Keratinocyte (primary cell): ENCODE data around the gene ACAD9. TPM values are rescaled to one million over a fixed set of nuclear protein-coding genes. Genes with fewer than 3 reads are reported as not detected.
"Not testable (repeated sequence)": the region's sequence is repeated elsewhere in the genome, so short reads cannot be mapped to it uniquely, and the experiment has no call there.

Experiments
- DNase-seq: peaks from one replicate; pipeline ENCODE4 v3.0.0-alpha.2; 2011; ENCODE audit warnings: low read depth, missing footprints, low spot score
- FAIRE-seq: peaks from 2 replicates; lab custom pipeline; 2011; peaks lifted over from hg19 to GRCh38; lab: Jason Lieb, UNC
- H2AFZ ChIP-seq: 2 replicates; pipeline ENCODE4 v1.6.0; 2012; ENCODE audit warnings: low read length, control low read depth, inconsistent platforms; ENCODE audit not compliant: control insufficient read depth
- H3K27ac ChIP-seq: 2 replicates; pipeline ENCODE4 v1.5.1; 2011; ENCODE audit warnings: low read length; ENCODE audit not compliant: control insufficient read depth, insufficient read depth
- H3K27me3 ChIP-seq: 3 replicates; pipeline ENCODE4 v1.6.0; 2011; ENCODE audit warnings: low read length; ENCODE audit not compliant: control insufficient read depth, insufficient read depth; ENCODE audit errors: extremely low read depth
- H3K36me3 ChIP-seq, 2 experiments: 2 replicates in 1 of 2; 3 replicates in 1 of 2; pipeline ENCODE4 v1.5.1; 2011; ENCODE audit warnings: low read length in 2 of 2, mild to moderate bottlenecking in 1 of 2; ENCODE audit not compliant: control insufficient read depth in 2 of 2, insufficient read depth in 2 of 2; ENCODE audit errors: extremely low read depth in 1 of 2
- H3K4me1 ChIP-seq: 3 replicates; pipeline ENCODE4 v1.5.1; 2011; ENCODE audit warnings: low read length; ENCODE audit not compliant: control insufficient read depth, insufficient read depth; ENCODE audit errors: extremely low read depth
- H3K4me2 ChIP-seq: 3 replicates; pipeline ENCODE4 v1.6.0; 2011; ENCODE audit warnings: low read depth, low read length; ENCODE audit not compliant: control insufficient read depth, insufficient read depth; ENCODE audit errors: extremely low read depth
- H3K4me3 ChIP-seq, 3 experiments: fragments of 200-600 bp in 1 of 3; sonication (generic) in 1 of 3; 2 replicates in 2 of 3; 3 replicates in 1 of 3; pipeline ENCODE4 v1.5.1; 2011 to 2016; ENCODE audit warnings: low read length in 3 of 3, mild to moderate bottlenecking in 3 of 3, control low read depth in 2 of 3, inconsistent platforms in 1 of 3, low read depth in 1 of 3, mixed read lengths in 1 of 3, mixed run types in 1 of 3, moderate library complexity in 1 of 3; ENCODE audit not compliant: control insufficient read depth in 2 of 3, insufficient read depth in 2 of 3; ENCODE audit errors: extremely low read depth in 1 of 3
- H3K79me2 ChIP-seq: 2 replicates; pipeline ENCODE4 v1.6.0; 2012; ENCODE audit warnings: low read length; ENCODE audit not compliant: control insufficient read depth, insufficient read depth
- H3K9ac ChIP-seq: 3 replicates; pipeline ENCODE4 v1.6.0; 2011; ENCODE audit warnings: low read length; ENCODE audit not compliant: control insufficient read depth, insufficient read depth; ENCODE audit errors: extremely low read depth
- H3K9me1 ChIP-seq: 3 replicates; pipeline ENCODE4 v1.6.0; 2011; ENCODE audit warnings: low read length; ENCODE audit not compliant: control insufficient read depth, insufficient read depth; ENCODE audit errors: extremely low read depth
- H3K9me3 ChIP-seq: 2 replicates; pipeline ENCODE4 v1.5.1; 2012; ENCODE audit warnings: low read depth, low read length; ENCODE audit not compliant: control insufficient read depth
- H4K20me1 ChIP-seq: 3 replicates; pipeline ENCODE4 v1.6.0; 2011; ENCODE audit warnings: low read length; ENCODE audit not compliant: control insufficient read depth, insufficient read depth; ENCODE audit errors: extremely low read depth
- CTCF ChIP-seq, 3 experiments: IDR thresholded peaks in 1 of 3; conservative IDR thresholded peaks in 1 of 3; optimal IDR thresholded peaks in 1 of 3; 2 replicates in 2 of 3; 3 replicates in 1 of 3; pipeline versions ENCODE3 to v1.5.1; 2011; ENCODE audit warnings: low read length in 3 of 3, mild to moderate bottlenecking in 3 of 3, moderate library complexity in 2 of 3, control low read depth in 1 of 3, inconsistent platforms in 1 of 3; ENCODE audit not compliant: insufficient read depth in 2 of 3; ENCODE audit errors: extremely low read depth in 1 of 3
- EZH2 ChIP-seq: IDR thresholded peaks from one replicate; pipeline ENCODE4 v1.6.1; 2012; ENCODE audit warnings: inconsistent platforms, mild to moderate bottlenecking, low read length, moderate library complexity
- dilution Hi-C: fragments of 300-500 bp; cut with MboI; formaldehyde crosslinking; loops from one replicate; pipeline ENCODE4 v1.7.0; 2020; ENCODE audit warnings: low sequenced_read_pairs; ENCODE audit not compliant: extremely low pct_ligation_motif_present
- polyA plus RNA-seq, 5 experiments: library from polyadenylated mRNA; depleted of rRNA in 3 of 5; stranded (reverse) in 3 of 5; stranded (forward) in 1 of 5; unstranded in 1 of 5; fragments of >200 nt; gene quantifications; 1 replicate in 1 of 5; 2 replicates in 3 of 5; 3 replicates in 1 of 5; pipeline versions ENCODE4 v1.2.1 to v1.2.3, GENCODE V29; 2011 to 2012; ENCODE audit warnings: missing spikeins in 2 of 5, low read depth in 1 of 5, low replicate concordance in 1 of 5

ACAD9 gene
- polyA plus RNA-seq, 1 donor (not counting 4 experiments of a cell fraction or from before 2014, with no cell fraction given): 36.6 TPM

- H2AFZ ChIP-seq, dilution Hi-C loops, H3K79me2 ChIP-seq, H3K4me1 ChIP-seq, H3K9me1 ChIP-seq, H3K36me3 ChIP-seq, H3K4me3 ChIP-seq, H3K9me3 ChIP-seq, DNase-seq, H3K27me3 ChIP-seq, H3K4me2 ChIP-seq, H3K27ac ChIP-seq, H3K9ac ChIP-seq, H4K20me1 ChIP-seq: not testable (repeated sequence)
- peak; percentile 51 for FAIRE-seq
Observed at GRCh38 chr3:128864849-128865804, 14.3 kb upstream of the ACAD9 start.

- no peak for FAIRE-seq
- H4K20me1 ChIP-seq: peaks cover 2% of the 10 kb centered on the region
- dilution Hi-C loops: no loop called here
Observed at GRCh38 chr3:128867200-128868125, 12.0 kb upstream of the ACAD9 start.

More at GRCh38 chr3:128867200-128868125, 12.0 kb upstream of the ACAD9 start:
- Histone ChIP-seq H3K4me2 (no peak overlapping the region), H3K27me3 (no peaks in the 10 kb centered on the region), H3K27ac (no peak overlapping the region), H3K79me2 (no peaks in the 10 kb centered on the region), H3K9ac (no peak overlapping the region), H3K9me3 (no peaks in the 10 kb centered on the region), H3K9me1 (no peaks in the 10 kb centered on the region), H3K36me3 (no peaks in the 10 kb centered on the region), H3K4me3 (no peak overlapping the region), H2AFZ (no peak overlapping the region), H3K4me1 (peaks cover 8% of the 10 kb centered on the region)
- TF ChIP-seq EZH2 (no peak), CTCF (optimal IDR thresholded peaks at IDR 0.05 in 1 of 3, IDR thresholded peaks at IDR 0.05 in 1 of 3, conservative IDR thresholded peaks at IDR 0.05 in 1 of 3; ENCODE audit: extremely low read depth in 1 of 3, insufficient read depth in 2 of 3, low read length in 3 of 3) (no peak)
- DNase-seq: peak; percentile 94
